Measurements from ENCODE around the gene KIF5C. TPM values are rescaled to one million over a fixed set of nuclear protein-coding genes. Genes with fewer than 3 reads are reported as not detected.

The KIF5C gene
- total RNA-seq, 3 donors from 2014 or later: 2.7 to 13.3 (median 6.2) TPM

GRCh38 chr2:149050188-149050587 lies 175.2 kb downstream of the KIF5C start:
- TF ChIP-seq CTCF (IDR thresholded peaks at IDR 0.05): no peak
- no peak for TF ChIP-seq POLR2A (IDR thresholded peaks at IDR 0.05)
- no peak for TF ChIP-seq POLR2AphosphoS5 (IDR thresholded peaks at IDR 0.05)
- no peak overlapping the region for H3K4me3 ChIP-seq

GRCh38 chr2:149055751-149056150 lies 180.7 kb downstream of the KIF5C start:
- TF ChIP-seq CTCF (IDR thresholded peaks at IDR 0.05) (no peak), POLR2AphosphoS5 (IDR thresholded peaks at IDR 0.05) (no peak), POLR2A (IDR thresholded peaks at IDR 0.05) (no peak)
- intact Hi-C loops (cut with DNase I; ENCODE audit: low total_unique reads): no loop called here
- no peaks in the 10 kb centered on the region for H3K9me3 ChIP-seq
- no peak for DNase-seq (ENCODE audit: low spot score in 2 of 2)
- H3K4me3 ChIP-seq: no peak overlapping the region
- no peak overlapping the region for H3K27ac ChIP-seq
- H3K36me3 ChIP-seq: no peaks in the 10 kb centered on the region
- H3K4me1 ChIP-seq: no peaks in the 10 kb centered on the region
- no peaks in the 10 kb centered on the region for H3K27me3 ChIP-seq

More at GRCh38 chr2:149050188-149050587, 175.2 kb downstream of the KIF5C start:
- H3K4me1 ChIP-seq: no peaks in the 10 kb centered on the region
- no peaks in the 10 kb centered on the region for H3K27me3 ChIP-seq
- H3K9me3 ChIP-seq: peaks cover 0 to 15% of the 10 kb centered on the region in 2 donors
- no peak overlapping the region for H3K27ac ChIP-seq
- intact Hi-C loops (cut with DNase I; ENCODE audit: low total_unique reads): no loop called here
- DNase-seq (ENCODE audit: low spot score in 2 of 2): no peak
- H3K36me3 ChIP-seq: no peaks in the 10 kb centered on the region

- H3K4me3 ChIP-seq: no peak overlapping the region
- H3K4me1 ChIP-seq: no peaks in the 10 kb centered on the region
- no peak for DNase-seq (ENCODE audit: low spot score in 2 of 2)
- H3K27ac ChIP-seq: no peak overlapping the region
- TF ChIP-seq POLR2AphosphoS5 (IDR thresholded peaks at IDR 0.05): no peak
- no peak for TF ChIP-seq POLR2A (IDR thresholded peaks at IDR 0.05)
- intact Hi-C loops (cut with DNase I; ENCODE audit: low total_unique reads): no loop called here
- H3K36me3 ChIP-seq: no peaks in the 10 kb centered on the region
- no peaks in the 10 kb centered on the region for H3K9me3 ChIP-seq
- H3K27me3 ChIP-seq: no peaks in the 10 kb centered on the region
These were observed 181.7 kb downstream of the KIF5C start for GRCh38 chr2:149056541-149057255.

- no peak for DNase-seq (ENCODE audit: low spot score in 2 of 2)
- intact Hi-C loops (cut with DNase I; ENCODE audit: low total_unique reads): no loop called here
- TF ChIP-seq CTCF (IDR thresholded peaks at IDR 0.05) (no peak), POLR2AphosphoS5 (IDR thresholded peaks at IDR 0.05) (no peak), POLR2A (IDR thresholded peaks at IDR 0.05) (no peak)
- H3K27me3 ChIP-seq: no peaks in the 10 kb centered on the region
- no peaks in the 10 kb centered on the region for H3K4me1 ChIP-seq
- no peaks in the 10 kb centered on the region for H3K9me3 ChIP-seq
- no peaks in the 10 kb centered on the region for H3K36me3 ChIP-seq
- no peak overlapping the region for H3K4me3 ChIP-seq
- no peak overlapping the region for H3K27ac ChIP-seq
These were observed 182.4 kb downstream of the KIF5C start for GRCh38 chr2:149057401-149057800.

- Histone ChIP-seq H3K9me3 (no peaks in the 10 kb centered on the region), H3K27me3 (no peaks in the 10 kb centered on the region), H3K27ac (no peak overlapping the region), H3K36me3 (no peaks in the 10 kb centered on the region), H3K4me1 (no peaks in the 10 kb centered on the region), H3K4me3 (no peak overlapping the region)
- no peak for DNase-seq (ENCODE audit: low spot score in 2 of 2)
- intact Hi-C loops (cut with DNase I; ENCODE audit: low total_unique reads): no loop called here
- TF ChIP-seq POLR2A (IDR thresholded peaks at IDR 0.05) (no peak), CTCF (IDR thresholded peaks at IDR 0.05) (no peak), POLR2AphosphoS5 (IDR thresholded peaks at IDR 0.05) (no peak)
These were observed 183.9 kb downstream of the KIF5C start for GRCh38 chr2:149058936-149059335.

Measured in breast epithelium (tissue), 4 donors.